ENCODE measurements around the gene HOXA6.

Gene HOXA6

DNA sequence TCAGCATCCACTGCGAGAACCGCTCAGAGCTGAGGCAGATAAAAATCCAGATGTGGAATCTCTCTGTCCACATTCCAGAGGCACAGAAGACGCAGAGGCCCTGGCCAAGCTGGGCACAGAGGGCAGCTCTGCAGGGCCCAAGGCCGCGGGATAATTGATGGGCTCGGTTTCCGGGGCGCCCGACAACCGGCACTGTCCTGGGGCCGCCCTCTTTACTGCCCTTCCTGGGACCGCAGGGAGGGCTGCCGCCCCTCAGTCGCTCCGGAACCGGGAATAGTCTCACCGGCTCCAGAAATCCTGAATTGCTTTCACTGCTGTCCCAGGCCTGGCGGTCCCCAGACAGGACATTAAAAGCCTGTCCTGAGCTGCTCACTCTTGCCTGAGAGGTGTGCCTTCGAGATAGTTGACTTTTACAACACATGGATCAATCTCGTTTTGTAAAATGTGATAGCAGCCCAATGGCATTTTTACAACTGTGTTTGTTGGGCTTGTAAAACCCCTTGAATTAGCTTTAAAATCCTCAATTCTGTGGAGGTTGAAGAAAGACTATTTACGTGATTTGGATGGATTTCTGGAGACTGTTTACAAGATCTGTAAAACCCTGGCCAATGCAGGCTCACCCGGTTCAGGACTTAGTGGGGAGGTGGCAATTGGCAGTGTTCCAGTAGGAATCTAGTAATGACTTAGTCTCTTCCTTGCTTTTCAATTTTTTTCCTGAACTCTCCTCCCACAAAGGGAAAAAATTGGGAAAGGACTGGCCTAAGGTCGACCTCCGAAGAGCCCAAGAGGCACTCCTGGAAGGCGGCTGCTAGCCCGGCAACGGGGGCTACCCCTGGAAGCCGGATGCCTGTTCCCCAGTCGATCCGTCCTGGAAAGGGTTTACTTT, 1.4 kb upstream of the HOXA6 start:
- peak; percentile 37 for DNase-seq (ENCODE audit: low read depth)
- peak overlapping the region; percentile 84 for H3K4me3 ChIP-seq (ENCODE audit: low read length)

DNA sequence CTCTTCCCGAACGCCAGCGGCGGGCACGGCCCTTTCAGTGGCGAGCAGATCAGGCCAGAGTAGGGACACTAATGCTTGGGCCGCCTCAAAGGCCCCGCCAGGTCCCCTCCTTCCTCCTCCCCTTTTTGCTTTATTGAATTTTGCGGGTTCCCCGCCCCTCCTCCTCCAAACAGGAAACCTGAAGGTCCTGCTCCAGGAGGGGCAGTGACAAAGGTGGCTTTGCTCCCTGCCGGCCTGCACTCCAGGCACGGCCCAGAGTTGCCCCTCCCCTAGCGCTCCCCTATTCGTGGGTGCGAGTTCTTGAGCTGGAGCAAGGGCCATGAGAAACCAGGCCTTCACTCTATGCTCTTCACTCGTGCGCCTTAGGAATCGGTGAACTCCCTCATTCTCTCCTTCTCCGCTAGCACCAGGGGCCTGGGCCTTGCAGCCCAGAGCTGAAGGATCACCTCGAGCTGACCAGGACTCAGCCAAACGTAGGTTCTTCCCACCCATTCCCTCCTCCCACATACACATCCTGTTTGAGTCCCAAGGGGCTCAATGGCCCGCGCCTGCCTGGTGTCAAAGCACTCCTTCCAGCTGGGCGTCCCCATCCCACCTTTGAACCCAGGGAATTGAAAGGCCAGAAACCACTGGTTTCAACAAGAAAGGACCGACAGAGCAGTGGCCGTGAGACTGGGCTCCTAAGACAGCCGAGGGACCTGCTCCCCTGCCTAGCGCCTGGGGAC, 619 bp upstream of the HOXA6 start:
- TF ChIP-seq, protein P1, sequence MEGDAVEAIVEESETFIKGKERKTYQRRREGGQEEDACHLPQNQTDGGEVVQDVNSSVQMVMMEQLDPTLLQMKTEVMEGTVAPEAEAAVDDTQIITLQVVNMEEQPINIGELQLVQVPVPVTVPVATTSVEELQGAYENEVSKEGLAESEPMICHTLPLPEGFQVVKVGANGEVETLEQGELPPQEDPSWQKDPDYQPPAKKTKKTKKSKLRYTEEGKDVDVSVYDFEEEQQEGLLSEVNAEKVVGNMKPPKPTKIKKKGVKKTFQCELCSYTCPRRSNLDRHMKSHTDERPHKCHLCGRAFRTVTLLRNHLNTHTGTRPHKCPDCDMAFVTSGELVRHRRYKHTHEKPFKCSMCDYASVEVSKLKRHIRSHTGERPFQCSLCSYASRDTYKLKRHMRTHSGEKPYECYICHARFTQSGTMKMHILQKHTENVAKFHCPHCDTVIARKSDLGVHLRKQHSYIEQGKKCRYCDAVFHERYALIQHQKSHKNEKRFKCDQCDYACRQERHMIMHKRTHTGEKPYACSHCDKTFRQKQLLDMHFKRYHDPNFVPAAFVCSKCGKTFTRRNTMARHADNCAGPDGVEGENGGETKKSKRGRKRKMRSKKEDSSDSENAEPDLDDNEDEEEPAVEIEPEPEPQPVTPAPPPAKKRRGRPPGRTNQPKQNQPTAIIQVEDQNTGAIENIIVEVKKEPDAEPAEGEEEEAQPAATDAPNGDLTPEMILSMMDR (conservative IDR thresholded peaks at IDR 0.05; ENCODE audit: low read length), result no peak
- peak overlapping the region; percentile 84 for H3K4me3 ChIP-seq (ENCODE audit: low read length)
- peak; percentile 22 for DNase-seq (ENCODE audit: low read depth)

More for the DNA sequence above, 1.4 kb upstream of the HOXA6 start:
- TF ChIP-seq, protein P1 (conservative IDR thresholded peaks at IDR 0.05; ENCODE audit: low read length), result no peak

DNA sequence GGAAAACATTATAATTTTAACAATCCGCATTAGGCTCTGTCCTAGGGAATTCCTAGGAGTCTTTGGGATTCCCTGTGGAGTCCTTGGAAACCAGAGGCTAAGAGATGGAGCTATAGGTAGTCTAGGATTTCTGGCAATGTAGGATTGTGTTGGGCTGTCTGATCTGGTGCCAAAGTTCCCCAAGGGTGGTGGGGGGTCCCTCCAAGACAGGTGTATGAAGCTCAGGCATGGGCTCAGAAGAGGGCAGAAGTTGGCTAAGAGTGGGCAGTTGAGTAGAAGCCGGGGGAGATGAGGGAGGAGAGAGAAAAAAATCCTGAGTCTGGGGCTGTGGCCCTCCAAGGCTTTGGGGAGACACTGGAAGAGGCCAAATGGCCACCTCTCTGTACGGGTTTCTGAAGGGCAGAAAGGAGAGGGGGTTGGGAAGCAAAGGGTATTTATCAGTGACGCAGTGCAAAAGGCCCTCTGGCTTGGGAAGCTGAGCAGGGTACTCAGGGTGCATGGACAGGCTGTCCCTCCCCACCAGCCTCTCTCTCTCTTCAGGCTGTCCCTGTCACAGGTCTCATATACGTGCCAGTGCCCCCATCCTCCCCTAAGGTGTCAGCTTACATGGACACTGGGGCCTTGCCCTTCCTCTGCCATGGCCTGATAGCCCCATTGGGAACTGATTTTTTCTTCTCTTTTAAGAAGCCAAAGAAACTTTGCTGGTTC, 929 bp downstream of the HOXA6 start:
- DNase-seq (ENCODE audit: low read depth), result no peak
- no peak overlapping the region for H3K4me3 ChIP-seq (ENCODE audit: low read length)
- TF ChIP-seq, protein P1 (conservative IDR thresholded peaks at IDR 0.05; ENCODE audit: low read length), result no peak

DNA sequence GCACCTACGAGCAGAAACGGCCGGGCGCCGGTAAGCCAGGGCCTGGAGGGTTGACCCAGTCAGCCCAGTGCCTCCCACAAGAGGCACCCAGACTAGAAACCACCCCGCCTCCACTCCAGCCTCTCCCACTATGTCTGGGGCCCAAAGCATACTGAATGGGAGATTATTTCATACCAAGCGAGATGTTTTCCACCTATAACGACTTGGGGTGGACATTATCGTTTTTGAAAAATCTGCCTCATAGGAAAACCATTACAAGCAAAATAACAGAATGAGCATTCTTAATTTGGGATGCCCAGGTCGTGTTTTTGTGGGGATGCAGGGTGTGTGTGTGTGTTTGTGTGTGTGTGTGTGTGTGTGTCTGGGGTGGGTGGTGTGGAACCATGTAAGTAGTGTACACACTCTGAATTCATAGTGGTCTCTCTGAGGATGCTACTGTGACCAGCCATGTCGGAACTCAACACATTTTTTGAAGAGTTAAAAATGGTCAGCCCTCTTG, 1.6 kb downstream of the HOXA6 start:
- no peak for DNase-seq (ENCODE audit: low read depth)
- H3K4me3 ChIP-seq (ENCODE audit: low read length), result no peak overlapping the region
- TF ChIP-seq, protein P1 (conservative IDR thresholded peaks at IDR 0.05; ENCODE audit: low read length), result no peak

DNA sequence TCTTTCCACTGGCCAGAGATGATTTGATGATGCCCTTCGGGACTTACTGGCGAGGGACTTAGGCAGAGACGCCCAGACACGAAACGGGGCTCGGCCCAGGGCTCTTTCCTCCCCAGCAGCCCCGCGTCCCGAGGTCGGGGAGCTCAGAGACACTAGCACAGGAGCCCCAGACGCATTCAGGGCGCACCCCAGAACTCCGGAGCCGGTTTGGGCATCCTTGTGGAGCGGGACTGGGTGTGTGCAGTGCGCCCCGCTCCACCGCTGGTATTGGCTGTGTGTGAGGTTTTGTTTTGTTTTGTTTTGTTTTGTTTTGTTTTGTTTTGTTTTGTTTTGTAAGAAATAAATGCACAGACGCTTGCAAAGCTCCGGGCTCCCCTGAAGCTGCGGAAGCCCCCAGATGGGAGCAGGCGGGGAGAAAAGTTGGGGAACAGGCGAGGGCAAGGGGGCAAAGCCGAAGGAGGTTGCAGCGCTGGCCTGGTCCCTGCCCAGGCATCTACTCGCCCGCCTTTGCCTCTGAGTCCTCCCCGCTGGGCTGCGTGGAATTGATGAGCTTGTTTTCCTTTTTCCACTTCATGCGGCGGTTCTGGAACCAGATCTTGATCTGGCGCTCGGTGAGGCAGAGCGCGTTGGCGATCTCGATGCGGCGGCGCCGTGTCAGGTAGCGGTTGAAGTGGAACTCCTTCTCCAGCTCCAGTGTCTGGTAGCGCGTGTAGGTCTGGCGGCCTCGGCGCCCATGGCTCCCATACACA, 2.2 kb downstream of the HOXA6 start:
- no peak overlapping the region for H3K4me3 ChIP-seq (ENCODE audit: low read length)
- DNase-seq (ENCODE audit: low read depth), result no peak
- TF ChIP-seq, protein P1 (conservative IDR thresholded peaks at IDR 0.05; ENCODE audit: low read length), result no peak

DNA sequence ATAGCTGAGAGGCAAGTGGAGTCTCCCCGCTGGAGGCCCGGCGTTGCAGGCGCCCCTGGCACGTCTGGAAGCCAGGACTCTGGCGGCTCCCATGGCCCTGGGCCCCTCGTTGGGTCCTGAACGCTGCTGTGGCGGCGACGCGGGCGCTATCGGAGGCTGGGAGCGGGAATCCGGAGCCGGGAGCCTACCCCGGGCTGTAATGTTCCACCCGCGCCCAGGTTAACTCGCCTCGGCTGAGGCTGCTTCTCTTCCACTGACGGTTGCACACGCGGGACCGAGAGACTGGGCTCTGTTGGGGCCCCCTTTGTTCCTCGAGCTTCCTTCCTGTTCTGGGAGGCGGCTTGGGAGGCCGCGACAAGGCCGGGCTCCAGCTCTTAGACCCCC, 2.8 kb downstream of the HOXA6 start:
- no peak for DNase-seq (ENCODE audit: low read depth)
- no peak overlapping the region for H3K4me3 ChIP-seq (ENCODE audit: low read length)

More for the DNA sequence above, 2.8 kb downstream of the HOXA6 start:
- TF ChIP-seq, protein P1 (conservative IDR thresholded peaks at IDR 0.05; ENCODE audit: low read length), result no peak
